Umbilical cord (tissue), 2 donors: Measurements from ENCODE around the gene CASP14. TPM values are rescaled to one million over a fixed set of nuclear protein-coding genes. Genes with fewer than 3 reads are reported as not detected.
"Not testable (repeated sequence)": the region's sequence is repeated elsewhere in the genome, so short reads cannot be mapped to it uniquely, and the experiment has no call there.

ENCODE experiments used
- DNase-seq: peaks from one replicate; pipeline ENCODE4 v3.0.0-alpha.2; 2015; ENCODE audit warnings: low spot score
- total RNA-seq: library from RNA; depleted of rRNA; stranded (reverse); fragments of >200 nt; gene quantifications from one replicate; pipeline ENCODE4 v1.2.3, GENCODE V29; 2014; ENCODE audit warnings: low replicate concordance; ENCODE audit not compliant: insufficient read depth

The CASP14 gene
- total RNA-seq, 1 donor from 2014 or later: 0.48 TPM

GRCh38 chr19:15072930-15073647, 23.8 kb downstream of the CASP14 start:
- DNase-seq: peak; percentile 77

DNA sequence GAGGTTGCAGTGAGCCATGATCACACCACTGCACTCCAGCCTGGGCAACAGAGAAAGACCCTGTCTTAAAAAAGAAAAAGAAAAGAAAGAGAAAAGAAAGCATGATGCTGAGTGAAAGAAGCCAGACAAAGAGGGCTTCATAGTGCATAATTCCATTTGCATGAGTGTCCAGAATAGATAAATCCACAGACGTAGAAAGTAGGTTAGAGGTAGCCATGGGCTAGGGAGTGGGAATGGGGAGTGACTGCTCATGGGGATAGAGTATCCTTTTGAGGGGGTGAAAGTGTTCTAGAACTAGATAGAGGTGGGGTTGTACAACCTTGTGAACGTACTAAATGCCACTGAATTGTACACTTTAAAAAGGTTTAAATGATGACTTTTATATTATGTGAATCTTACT, 25.1 kb downstream of the CASP14 start:
- DNase-seq: no peak

DNA sequence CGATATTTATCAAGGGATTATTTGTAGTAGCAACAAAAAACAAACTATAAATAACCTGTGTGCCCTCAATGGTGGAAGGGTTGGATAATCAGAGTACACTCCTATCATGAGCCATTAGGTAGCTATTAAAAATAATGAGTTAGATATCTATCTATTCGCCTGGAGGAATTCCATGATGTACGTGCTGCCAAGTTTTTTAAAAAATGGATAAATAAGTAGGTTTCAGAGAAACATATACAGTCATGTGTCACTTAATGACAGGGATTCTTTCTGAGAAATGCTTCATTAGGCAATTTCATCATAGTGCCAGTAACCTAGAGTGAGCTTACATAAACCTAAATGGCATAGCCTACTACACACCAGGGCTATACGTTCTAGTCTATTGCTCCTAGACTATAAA, 26.5 kb downstream of the CASP14 start:
- DNase-seq: no peak

DNA sequence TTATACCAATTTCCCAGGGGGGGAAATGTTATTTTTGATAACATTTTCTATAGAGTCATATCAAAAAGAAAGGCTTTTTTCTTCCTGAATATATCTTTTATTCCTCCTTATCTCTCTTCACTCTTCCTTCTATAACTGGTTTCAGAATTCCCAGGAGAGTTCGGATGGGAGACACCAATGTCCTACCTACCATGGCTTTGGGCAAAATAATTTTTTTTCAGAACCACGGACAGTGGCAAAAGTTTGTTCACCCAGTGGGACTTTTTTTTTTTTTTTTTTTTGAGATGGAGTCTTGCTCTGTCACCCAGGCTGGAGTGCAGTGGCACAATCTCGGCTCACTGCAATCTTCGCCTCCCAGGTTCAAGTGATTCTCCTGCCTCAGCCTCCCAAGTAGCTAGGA, 30.7 kb downstream of the CASP14 start:
- DNase-seq: not testable (repeated sequence)

DNA sequence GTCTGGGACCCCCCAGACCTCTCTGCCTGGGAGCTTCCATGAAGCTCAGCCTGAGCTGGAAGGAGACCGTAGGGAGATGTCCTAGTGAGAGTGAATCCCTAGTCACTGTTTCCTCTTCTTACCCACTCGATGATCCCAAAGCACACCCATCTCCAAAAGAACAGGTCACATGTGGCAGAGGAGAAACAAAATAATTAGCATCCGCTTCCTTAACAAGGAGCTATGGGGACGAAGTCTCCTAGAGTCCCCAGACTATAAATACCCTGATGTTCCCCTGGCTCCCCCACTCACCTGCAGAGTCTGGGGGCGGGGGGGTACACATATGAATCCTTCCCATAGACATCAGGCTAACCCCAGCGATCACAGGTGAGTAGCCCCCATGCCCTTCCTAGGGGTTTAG, 32.6 kb downstream of the CASP14 start, which contains the start of gene OR1I1:
OR1I1 (plus strand) TSS at position 301 of the 400 bp plus-strand sequence. CDS start 4,855 bp downstream, outside the sequence.
- DNase-seq: no peak

DNA sequence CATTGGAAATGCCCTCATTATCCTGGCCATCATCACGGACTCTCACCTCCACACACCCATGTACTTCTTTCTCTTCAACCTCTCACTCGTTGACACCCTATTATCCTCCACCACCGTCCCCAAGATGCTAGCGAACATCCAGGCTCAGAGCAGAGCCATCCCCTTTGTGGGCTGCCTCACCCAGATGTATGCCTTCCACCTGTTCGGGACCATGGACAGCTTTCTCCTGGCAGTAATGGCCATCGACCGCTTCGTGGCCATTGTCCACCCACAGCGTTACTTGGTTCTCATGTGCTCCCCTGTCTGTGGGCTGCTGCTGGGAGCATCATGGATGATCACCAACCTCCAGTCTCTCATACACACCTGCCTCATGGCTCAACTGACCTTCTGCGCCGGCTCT, 37.9 kb downstream of the CASP14 start:
- no peak for DNase-seq

GRCh38 chr19:15091918-15092753, 42.9 kb downstream of the CASP14 start:
- DNase-seq: peak; percentile 83

GRCh38 chr19:15093001-15093400, 43.7 kb downstream of the CASP14 start:
- DNase-seq: no peak

DNA sequence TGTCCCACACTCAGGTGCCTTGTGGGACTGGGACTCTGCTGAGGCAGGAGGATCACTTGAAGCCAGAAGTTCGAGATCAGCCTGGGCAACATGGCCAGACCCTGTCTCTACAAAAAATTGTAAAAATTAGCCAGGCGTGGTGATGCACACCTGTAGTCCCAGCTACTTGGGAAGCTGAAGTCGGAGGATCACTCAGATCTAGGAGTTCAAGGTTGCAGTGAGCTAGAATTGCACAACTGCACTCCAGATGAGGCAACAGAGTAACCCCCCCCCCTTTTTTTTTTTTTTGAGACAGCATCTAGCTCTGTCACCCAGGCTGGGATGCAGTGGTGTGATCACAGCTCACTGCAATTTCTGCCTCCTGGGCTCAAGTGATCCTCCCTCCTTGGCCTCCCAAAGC, 46.9 kb downstream of the CASP14 start:
- no peak for DNase-seq

GRCh38 chr19:15097980-15098379, 48.7 kb downstream of the CASP14 start:
- DNase-seq: not testable (repeated sequence)

GRCh38 chr19:15098460-15098859, 49.2 kb downstream of the CASP14 start:
- no peak for DNase-seq

DNA sequence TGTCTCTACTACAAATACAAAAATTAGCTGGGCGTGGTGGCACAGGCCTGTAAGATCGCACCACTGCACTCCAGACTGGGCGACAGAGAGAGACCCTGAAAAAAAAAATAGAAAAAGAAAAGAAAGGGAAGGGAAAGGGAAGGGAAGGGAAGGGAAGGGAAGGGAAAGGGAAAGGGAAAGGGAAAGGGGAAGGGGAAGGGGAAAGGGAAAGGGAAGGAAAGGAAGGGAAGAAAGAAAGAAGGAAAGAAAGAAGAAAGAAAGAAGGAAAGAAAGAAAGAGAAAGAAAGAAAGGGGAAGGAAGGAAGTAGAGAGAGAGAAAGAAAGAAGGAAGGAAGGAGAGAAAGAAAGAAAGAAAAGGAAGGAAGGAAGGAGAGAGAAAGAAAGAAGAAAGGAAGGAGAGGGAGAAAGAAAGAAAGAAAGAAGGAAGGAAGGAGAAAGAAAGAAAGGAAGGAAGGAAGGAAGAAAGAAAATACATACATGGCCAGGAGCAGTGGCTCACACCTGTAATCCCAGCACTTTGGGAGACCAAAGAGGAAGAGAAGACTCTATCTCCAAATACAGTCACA, 49.8 kb downstream of the CASP14 start:
- DNase-seq: no peak

DNA sequence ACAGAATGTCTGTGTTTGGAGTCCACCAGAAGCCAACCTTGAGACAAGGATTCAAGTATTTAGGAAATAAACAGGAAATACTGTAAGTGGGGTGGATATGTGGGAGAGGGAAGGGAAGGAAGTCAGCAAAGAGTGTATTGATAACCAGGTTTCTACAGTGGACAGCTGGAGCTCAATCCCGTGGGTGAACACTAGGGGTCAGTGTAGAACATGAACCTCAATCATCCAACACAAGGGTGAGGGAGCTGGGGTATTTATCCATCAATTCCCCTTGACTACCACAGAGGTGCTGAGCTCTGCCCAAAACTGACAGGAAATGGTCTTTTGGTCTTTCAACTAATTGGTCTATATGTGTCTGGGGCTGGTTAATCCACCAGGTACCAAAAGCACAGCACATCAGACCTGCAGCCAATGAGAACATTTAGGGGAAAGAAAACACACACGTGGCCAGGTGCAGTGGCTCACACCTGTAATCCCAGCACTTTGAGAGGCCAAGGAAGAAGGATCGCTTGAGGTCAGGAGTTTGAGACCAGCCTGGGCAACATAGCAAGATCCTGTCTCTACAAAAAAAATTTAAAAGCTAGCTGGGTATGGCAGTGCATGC, 52.3 kb downstream of the CASP14 start:
- DNase-seq: no peak

GRCh38 chr19:15104003-15104402, 54.7 kb downstream of the CASP14 start:
- DNase-seq: no peak

- no peak for DNase-seq
These were observed 55.1 kb downstream of the CASP14 start for GRCh38 chr19:15104411-15104810.

DNA sequence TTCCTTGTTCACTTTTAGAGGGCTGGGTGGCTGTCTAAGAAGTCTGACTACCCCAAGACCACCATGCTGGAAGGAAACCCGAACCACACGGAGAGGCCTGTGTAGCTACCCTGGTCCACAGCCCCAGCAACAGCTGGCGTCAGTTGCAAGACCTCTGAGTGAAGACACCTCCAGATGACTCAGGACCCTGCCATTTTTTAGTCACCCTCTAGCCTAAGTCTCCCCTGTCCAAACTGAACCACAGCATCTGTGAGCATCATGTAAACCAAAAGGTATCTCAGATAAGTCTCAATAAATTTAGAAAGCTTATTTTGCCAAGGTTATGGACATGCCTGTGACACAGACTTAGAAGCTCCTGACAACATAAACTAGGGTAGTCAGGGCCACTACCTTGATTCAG, 55.8 kb downstream of the CASP14 start:
- DNase-seq: no peak

DNA sequence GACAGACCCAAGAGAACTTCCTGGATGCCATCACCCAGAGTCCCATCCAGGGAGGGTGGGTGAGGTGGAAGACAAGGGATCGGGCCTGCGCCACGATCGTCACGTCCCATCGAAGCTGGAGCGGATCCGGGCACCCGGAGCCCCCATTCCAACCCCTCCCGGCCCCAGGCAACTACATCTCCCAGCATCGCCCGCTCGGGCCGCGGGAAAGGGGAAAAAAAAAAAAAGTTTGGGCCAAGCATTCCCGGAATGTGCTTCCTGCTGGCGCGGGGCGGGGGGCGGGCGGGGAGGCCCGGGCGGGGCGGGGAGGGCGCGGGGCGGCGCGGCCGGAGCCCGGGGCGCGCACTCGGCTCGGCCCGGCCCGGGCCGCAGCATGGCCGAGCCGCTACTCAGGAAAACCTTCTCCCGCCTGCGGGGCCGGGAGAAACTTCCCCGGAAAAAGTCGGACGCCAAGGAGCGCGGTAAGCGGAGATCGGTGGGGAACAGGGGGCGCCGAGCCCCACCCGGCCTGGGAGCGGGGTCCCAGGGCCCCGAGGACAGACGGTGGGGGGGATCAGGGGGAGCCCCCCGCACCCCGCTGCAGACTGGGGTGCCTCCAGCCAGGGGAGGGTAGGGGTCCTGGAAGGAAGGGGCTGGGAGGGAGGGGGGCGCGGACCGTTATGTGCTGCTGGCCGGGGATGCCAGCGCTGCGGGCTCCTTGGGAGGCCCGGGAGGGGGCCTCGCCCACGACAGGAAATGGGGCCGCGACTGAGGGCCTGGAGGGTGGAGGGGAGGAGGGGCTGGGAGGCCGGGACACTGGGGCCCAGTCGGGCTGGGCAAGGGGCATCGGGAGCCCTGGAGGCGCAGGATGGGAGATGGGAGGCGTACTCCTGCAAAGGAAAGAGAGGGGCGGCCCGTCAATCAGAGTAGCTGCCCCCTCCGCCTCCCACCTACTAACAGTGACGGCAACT, 58.1 kb downstream of the CASP14 start, which contains the start of gene SYDE1:
SYDE1 (plus strand) TSS at position 341 of the 950 bp plus-strand sequence; CDS start at position 374, 33 bp downstream.
- DNase-seq: peak; percentile 85
